Measurements from ENCODE around the gene ACOT8. TPM values are rescaled to one million over a fixed set of nuclear protein-coding genes. Genes with fewer than 3 reads are reported as not detected.

Gene ACOT8
- total and polyA plus RNA-seq, 10 of the 15 experiments (the other 5 are each of a cell fraction or from before 2014, with no cell fraction given), result 5.1 to 47.9 (median 31.8) TPM

GRCh38 chr20:45897692-45898091 lies 40.5 kb upstream of the ACOT8 start:
- WGBS (ENCODE audit: insufficient coverage, insufficient replicate concordance, low lambda C conversion rate, missing lambda C conversion rate), result 100% methylated on average over 7 of the region's 7 CpGs
- Histone ChIP-seq H3K79me2 (ENCODE audit: control insufficient read depth, insufficient read depth, low read length) (no peaks in the 10 kb centered on the region), H2AFZ (ENCODE audit: control insufficient read depth, low read depth, low read length) (no peak overlapping the region), H4K20me1 (ENCODE audit: control insufficient read depth, insufficient read depth) (no peaks in the 10 kb centered on the region), H3K36me3 (ENCODE audit: control insufficient read depth in 2 of 2, insufficient read depth in 2 of 2, low read length in 1 of 2) (peaks cover 0 to 4% of the 10 kb centered on the region in 2 experiments; a peak in 2 of 4 replicates), H3K4me3 (no peak overlapping the region), H3K9me3 (replicated peaks; ENCODE audit: control insufficient read depth, insufficient read depth, low read length) (no peaks in the 10 kb centered on the region), H3K4me2 (ENCODE audit: control insufficient read depth, insufficient read depth) (no peak overlapping the region), H3K4me1 (ENCODE audit: control insufficient read depth, insufficient read depth, low read length) (peaks cover 5% of the 10 kb centered on the region), H3K27ac (ENCODE audit: control insufficient read depth, insufficient read depth) (no peak overlapping the region), H3K27me3 (replicated peaks in 1 of 2; ENCODE audit: control insufficient read depth in 2 of 2, insufficient read depth in 2 of 2, low read length in 1 of 2) (no peaks in the 10 kb centered on the region), H3K9ac (ENCODE audit: control insufficient read depth, insufficient read depth, low read length) (no peak overlapping the region)
- intact Hi-C loops (cut with micrococcal nuclease; ENCODE audit: unreplicated experiment) (no loop called here), in situ Hi-C loops (cut with MboI) (no loop called here)
- FAIRE-seq (no peak), ATAC-seq (no peak), DNase-seq (ENCODE audit: low read depth, low spot score) (no peak)
- TF ChIP-seq RELA (IDR thresholded peaks at IDR 0.05; ENCODE audit: borderline replicate concordance, partially characterized antibody) (no peak), EGR1 (IDR thresholded peaks at IDR 0.05; ENCODE audit: borderline replicate concordance in 1 of 2, low read depth in 2 of 2, low read length in 2 of 2) (no peak), CEBPB (IDR thresholded peaks at IDR 0.05; ENCODE audit: borderline replicate concordance in 1 of 2, low read depth in 2 of 2, low read length in 2 of 2) (no peak), EED (IDR thresholded peaks at IDR 0.05; ENCODE audit: low read depth) (no peak), CREB1 (IDR thresholded peaks at IDR 0.05; ENCODE audit: low read depth) (no peak), POLR2A (IDR thresholded peaks at IDR 0.05; ENCODE audit: low read depth, low read length) (no peak), NKRF (conservative IDR thresholded peaks at IDR 0.05) (no peak), ZNF207 (IDR thresholded peaks at IDR 0.05; ENCODE audit: borderline replicate concordance) (no peak), BACH1 (IDR thresholded peaks at IDR 0.05; ENCODE audit: borderline replicate concordance) (no peak), NBN (IDR thresholded peaks at IDR 0.05) (no peak), SKIL (IDR thresholded peaks at IDR 0.05; ENCODE audit: low read depth, poor library complexity, severe bottlenecking) (no peak), TCF7 (IDR thresholded peaks at IDR 0.05; ENCODE audit: borderline replicate concordance) (no peak), NRF1 (conservative IDR thresholded peaks at IDR 0.05; ENCODE audit: low read depth, low read length) (no peak), KLF5 (IDR thresholded peaks at IDR 0.05; ENCODE audit: partially characterized antibody) (no peak), MTA2 (IDR thresholded peaks at IDR 0.05; ENCODE audit: low read depth) (no peak), STAT1 (conservative IDR thresholded peaks at IDR 0.05) (no peak)
- ChIA-PET SMC1A (ENCODE audit: uncharacterized antibody, unreplicated experiment) (no interaction called here), RAD21 (ENCODE audit: unreplicated experiment) (no interaction called here), POLR2A (no interaction called here), CTCF (no interaction called here)
- BruUV-seq (replicated peaks), result no TSS peak

Data from GM12878 (cell line).